Measurements from ENCODE around the gene LRRC7.
"Not testable (repeated sequence)": the region's sequence is repeated elsewhere in the genome, so short reads cannot be mapped to it uniquely, and the experiment has no call there.

The LRRC7 gene

GRCh38 chr1:69863704-69864103 is 296.0 kb downstream of the LRRC7 start:
- Histone ChIP-seq H3K36me3 (replicated peaks; ENCODE audit: insufficient read depth, low read length) (no peaks in the 10 kb centered on the region), H3K27me3 (replicated peaks; ENCODE audit: insufficient read depth, low read length) (no peaks in the 10 kb centered on the region), H3K79me2 (ENCODE audit: low read length) (no peaks in the 10 kb centered on the region), H3K9ac (ENCODE audit: low read length) (no peak overlapping the region), H3K9me2 (replicated peaks; ENCODE audit: insufficient read depth, low read length) (no peaks in the 10 kb centered on the region), H3K9me3 (replicated peaks; ENCODE audit: insufficient read depth, low read length) (no peaks in the 10 kb centered on the region), H3K4me3 (ENCODE audit: low read length) (no peak overlapping the region), H3K4me2 (ENCODE audit: low read depth, low read length) (no peak overlapping the region), H3K4me1 (ENCODE audit: low read length) (no peaks in the 10 kb centered on the region), H2AFZ (ENCODE audit: low read length) (no peak overlapping the region), H3K27ac (ENCODE audit: low read length) (no peak overlapping the region), H3F3A (ENCODE audit: insufficient read depth, low read length) (no peaks in the 10 kb centered on the region), H4K20me1 (ENCODE audit: insufficient read depth, low read length) (no peaks in the 10 kb centered on the region)
- TF ChIP-seq CTCF (IDR thresholded peaks at IDR 0.05; ENCODE audit: low read length), result no peak
- TF ChIP-seq EZH2 (optimal IDR thresholded peaks at IDR 0.05; ENCODE audit: low read depth, low read length), result no peak
- TF ChIP-seq EZH2phosphoT487 (IDR thresholded peaks at IDR 0.05; ENCODE audit: low read length), result no peak
- DNase-seq, result no peak

- H3K27me3 ChIP-seq (replicated peaks; ENCODE audit: insufficient read depth, low read length), result no peaks in the 10 kb centered on the region
- TF ChIP-seq EZH2phosphoT487 (IDR thresholded peaks at IDR 0.05; ENCODE audit: low read length) (no peak), CTCF (IDR thresholded peaks at IDR 0.05; ENCODE audit: low read length) (no peak), EZH2 (optimal IDR thresholded peaks at IDR 0.05; ENCODE audit: low read depth, low read length) (no peak)
These were observed 303.7 kb downstream of the LRRC7 start for GRCh38 chr1:69871412-69871811.

GRCh38 chr1:69878338-69878737 is 310.6 kb downstream of the LRRC7 start:
- Histone ChIP-seq H3K4me3 (ENCODE audit: low read length) (no peak overlapping the region), H3K4me2 (ENCODE audit: low read depth, low read length) (no peak overlapping the region), H3K36me3 (replicated peaks; ENCODE audit: insufficient read depth, low read length) (no peaks in the 10 kb centered on the region), H3K79me2 (ENCODE audit: low read length) (no peaks in the 10 kb centered on the region), H3K27me3 (replicated peaks; ENCODE audit: insufficient read depth, low read length) (no peaks in the 10 kb centered on the region), H3K9me3 (replicated peaks; ENCODE audit: insufficient read depth, low read length) (no peaks in the 10 kb centered on the region), H3F3A (ENCODE audit: insufficient read depth, low read length) (no peaks in the 10 kb centered on the region), H3K4me1 (ENCODE audit: low read length) (no peaks in the 10 kb centered on the region), H3K9ac (ENCODE audit: low read length) (no peak overlapping the region), H4K20me1 (ENCODE audit: insufficient read depth, low read length) (no peaks in the 10 kb centered on the region), H2AFZ (ENCODE audit: low read length) (no peak overlapping the region), H3K27ac (ENCODE audit: low read length) (no peak overlapping the region), H3K9me2 (replicated peaks; ENCODE audit: insufficient read depth, low read length) (no peaks in the 10 kb centered on the region)
- DNase-seq, result no peak
- TF ChIP-seq EZH2 (optimal IDR thresholded peaks at IDR 0.05; ENCODE audit: low read depth, low read length), result no peak

More at GRCh38 chr1:69871412-69871811, 303.7 kb downstream of the LRRC7 start:
- H3K4me3 ChIP-seq (ENCODE audit: low read length), result no peak overlapping the region
- no peaks in the 10 kb centered on the region for H3F3A ChIP-seq (ENCODE audit: insufficient read depth, low read length)
- H3K4me2 ChIP-seq (ENCODE audit: low read depth, low read length), result no peak overlapping the region
- DNase-seq, result no peak
- H3K9ac ChIP-seq (ENCODE audit: low read length), result no peak overlapping the region
- no peaks in the 10 kb centered on the region for H3K79me2 ChIP-seq (ENCODE audit: low read length)
- H2AFZ ChIP-seq (ENCODE audit: low read length), result no peak overlapping the region
- H4K20me1 ChIP-seq (ENCODE audit: insufficient read depth, low read length), result no peaks in the 10 kb centered on the region
- H3K27ac ChIP-seq (ENCODE audit: low read length), result no peak overlapping the region
- H3K9me2 ChIP-seq (replicated peaks; ENCODE audit: insufficient read depth, low read length), result no peaks in the 10 kb centered on the region
- H3K4me1 ChIP-seq (ENCODE audit: low read length), result no peaks in the 10 kb centered on the region
- no peaks in the 10 kb centered on the region for H3K36me3 ChIP-seq (replicated peaks; ENCODE audit: insufficient read depth, low read length)
- no peaks in the 10 kb centered on the region for H3K9me3 ChIP-seq (replicated peaks; ENCODE audit: insufficient read depth, low read length)

GRCh38 chr1:69888016-69888415 is 320.3 kb downstream of the LRRC7 start:
- not testable (repeated sequence) for H3K27me3 ChIP-seq (replicated peaks; ENCODE audit: insufficient read depth, low read length); H3F3A ChIP-seq (ENCODE audit: insufficient read depth, low read length); H3K36me3 ChIP-seq (replicated peaks; ENCODE audit: insufficient read depth, low read length); H3K9me2 ChIP-seq (replicated peaks; ENCODE audit: insufficient read depth, low read length); H3K79me2 ChIP-seq (ENCODE audit: low read length); H3K4me2 ChIP-seq (ENCODE audit: low read depth, low read length); H3K9ac ChIP-seq (ENCODE audit: low read length); H3K27ac ChIP-seq (ENCODE audit: low read length); H4K20me1 ChIP-seq (ENCODE audit: insufficient read depth, low read length); H3K9me3 ChIP-seq (replicated peaks; ENCODE audit: insufficient read depth, low read length); DNase-seq; H3K4me3 ChIP-seq (ENCODE audit: low read length); H2AFZ ChIP-seq (ENCODE audit: low read length); H3K4me1 ChIP-seq (ENCODE audit: low read length)
